Tibial artery (tissue), 4 donors: ENCODE results near the gene KIAA0825.

Source experiments
- DNase-seq, 2 donors: peaks; one replicate each; pipeline ENCODE4 v3.0.0-alpha.2; 2019
- H3K27ac ChIP-seq, 2 donors: fragments of 200-600 bp; sonication (generic) in 1 of 2; 1 replicate in 1 of 2; 2 replicates in 1 of 2; pipeline ENCODE4 v1.5.1; 2018 to 2019; ENCODE audit warnings: mild to moderate bottlenecking in 1 of 2
- H3K27me3 ChIP-seq, 2 donors: fragments of 200-600 bp; sonication (generic) in 1 of 2; one replicate each; pipeline versions ENCODE4 v1.5.1 to v1.6.0; 2016 to 2019
- H3K36me3 ChIP-seq, 3 donors: fragments of 200-600 bp; sonication (generic) in 2 of 3; one replicate each; pipeline ENCODE4 v1.5.1; 2016 to 2019; ENCODE audit warnings: mild to moderate bottlenecking in 2 of 3
- H3K4me1 ChIP-seq, 4 donors: fragments of 200-600 bp; sonication (generic) in 2 of 4; 1 replicate in 3 of 4; 2 replicates in 1 of 4; pipeline ENCODE4 v1.5.1; 2016 to 2019
- H3K4me3 ChIP-seq, 2 donors: fragments of 200-600 bp; sonication (generic) in 1 of 2; 1 replicate in 1 of 2; 2 replicates in 1 of 2; pipeline ENCODE4 v1.5.1; 2018 to 2019; ENCODE audit warnings: mild to moderate bottlenecking in 2 of 2
- H3K9me3 ChIP-seq, 3 donors: fragments of 200-600 bp; sonication (generic) in 1 of 3; one replicate each; pipeline ENCODE4 v1.5.1; 2016 to 2019
- CTCF ChIP-seq, 2 experiments: fragments of 200-600 bp in 1 of 2; fragments of 450-650 bp in 1 of 2; IDR thresholded peaks; one replicate each; pipeline ENCODE4 v1.5.1; 2017 to 2019; ENCODE audit warnings: antibody characterized with exemption in 2 of 2, mild to moderate bottlenecking in 1 of 2, moderate library complexity in 1 of 2
- intact Hi-C: fragments of 100-400 bp; cut with DNase I; formaldehyde crosslinking; loops from one replicate; pipeline ENCODE4 v1.15.0; 2023; ENCODE audit warnings: low total_unique reads

Gene KIAA0825

GRCh38 chr5:94245608-94246007 lies 372.8 kb downstream of the KIAA0825 start:
- DNase-seq, result no peak
- H3K27me3 ChIP-seq, result no peaks in the 10 kb centered on the region
- H3K9me3 ChIP-seq, result no peaks in the 10 kb centered on the region
- H3K27ac ChIP-seq, result no peak overlapping the region
- no peak overlapping the region for H3K4me3 ChIP-seq
- intact Hi-C loops, result no loop called here
- no peaks in the 10 kb centered on the region for H3K36me3 ChIP-seq
- no peak for TF ChIP-seq CTCF (IDR thresholded peaks at IDR 0.05)
- peaks cover 0 to 7% (median 0%) of the 10 kb centered on the region in 4 donors for H3K4me1 ChIP-seq

GRCh38 chr5:94244921-94245320 lies 373.5 kb downstream of the KIAA0825 start:
- Histone ChIP-seq H3K9me3 (no peaks in the 10 kb centered on the region), H3K36me3 (no peaks in the 10 kb centered on the region), H3K4me3 (no peak overlapping the region), H3K27ac (no peak overlapping the region), H3K4me1 (peaks cover 0 to 7% (median 0%) of the 10 kb centered on the region in 4 donors), H3K27me3 (no peaks in the 10 kb centered on the region)
- intact Hi-C loops, result no loop called here
- no peak for TF ChIP-seq CTCF (IDR thresholded peaks at IDR 0.05)
- DNase-seq, result no peak

- intact Hi-C loops, result no loop called here
- Histone ChIP-seq H3K27me3 (no peaks in the 10 kb centered on the region), H3K36me3 (no peaks in the 10 kb centered on the region), H3K4me1 (peaks cover 0 to 7% (median 0%) of the 10 kb centered on the region in 4 donors), H3K9me3 (no peaks in the 10 kb centered on the region), H3K27ac (no peak overlapping the region), H3K4me3 (no peak overlapping the region)
- no peak for DNase-seq
- no peak for TF ChIP-seq CTCF (IDR thresholded peaks at IDR 0.05)
Observed at GRCh38 chr5:94243612-94244011, 374.8 kb downstream of the KIAA0825 start.

GRCh38 chr5:94240993-94241651 lies 377.3 kb downstream of the KIAA0825 start:
- H3K9me3 ChIP-seq, result no peaks in the 10 kb centered on the region
- H3K4me1 ChIP-seq, result peaks cover 0 to 7% (median 0%) of the 10 kb centered on the region in 4 donors
- H3K27me3 ChIP-seq, result no peaks in the 10 kb centered on the region
- H3K27ac ChIP-seq, result no peak overlapping the region
- intact Hi-C loops, result no loop called here
- TF ChIP-seq CTCF (IDR thresholded peaks at IDR 0.05), result no peak
- H3K4me3 ChIP-seq, result no peak overlapping the region
- no peaks in the 10 kb centered on the region for H3K36me3 ChIP-seq
- no peak for DNase-seq

- Histone ChIP-seq H3K4me3 (no peak overlapping the region), H3K9me3 (peaks cover 0 to 5% (median 0%) of the 10 kb centered on the region in 3 donors), H3K27me3 (no peaks in the 10 kb centered on the region), H3K27ac (no peak overlapping the region), H3K36me3 (no peaks in the 10 kb centered on the region), H3K4me1 (peaks cover 0 to 7% (median 0%) of the 10 kb centered on the region in 4 donors)
- no peak for DNase-seq
- TF ChIP-seq CTCF (IDR thresholded peaks at IDR 0.05), result no peak
- intact Hi-C loops, result no loop called here
Observed at GRCh38 chr5:94240596-94240992, 377.8 kb downstream of the KIAA0825 start.
